ENCODE results near the gene NPC2.

NPC2 gene

DNA sequence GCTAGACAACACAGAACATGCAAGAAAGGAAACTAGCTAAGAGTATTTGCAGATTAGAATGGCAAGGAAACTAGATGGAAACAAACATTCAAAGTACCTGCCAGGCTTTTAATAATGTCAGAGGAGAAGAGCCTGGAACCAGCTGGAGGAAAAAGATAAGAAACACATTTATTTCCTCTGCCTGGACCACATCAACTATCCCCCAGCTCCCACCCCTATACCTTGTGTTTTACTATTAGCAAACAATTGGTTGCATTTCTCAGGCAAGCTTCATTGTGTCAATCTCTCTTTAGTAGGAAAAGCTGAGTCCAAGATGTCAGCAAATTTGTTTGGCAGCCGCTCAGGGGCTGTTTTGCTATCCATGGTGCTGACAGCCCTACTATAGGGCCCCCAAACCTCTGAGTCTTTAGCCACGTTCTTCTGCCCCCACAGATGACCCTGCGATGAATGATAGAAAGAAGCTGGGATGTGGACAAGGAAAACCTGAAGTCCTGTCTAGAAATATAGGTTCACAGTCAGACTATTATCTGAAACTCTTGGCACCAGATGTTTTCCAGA, 55.5 kb downstream of the NPC2 start:
- DNase-seq (ENCODE audit: low read depth): peak; percentile 3
- no peak for TF ChIP-seq CTCF (conservative IDR thresholded peaks at IDR 0.05; ENCODE audit: control insufficient read depth, insufficient read depth, low read depth, low read length)

GRCh38 chr14:74434294-74434693, 58.8 kb downstream of the NPC2 start:
- TF ChIP-seq CTCF (conservative IDR thresholded peaks at IDR 0.05; ENCODE audit: control insufficient read depth, insufficient read depth, low read depth, low read length): no peak
- no peak for DNase-seq (ENCODE audit: low read depth)

More for the DNA sequence above, 55.5 kb downstream of the NPC2 start:
- no peak overlapping the region for H3K4me3 ChIP-seq (ENCODE audit: control insufficient read depth, low read depth, low read length)

GRCh38 chr14:74429991-74430390, 63.1 kb downstream of the NPC2 start:
- DNase-seq (ENCODE audit: low read depth): no peak
- H3K4me3 ChIP-seq (ENCODE audit: control insufficient read depth, low read depth, low read length): no peak overlapping the region
- TF ChIP-seq CTCF (conservative IDR thresholded peaks at IDR 0.05; ENCODE audit: control insufficient read depth, insufficient read depth, low read depth, low read length): no peak

More at GRCh38 chr14:74434294-74434693, 58.8 kb downstream of the NPC2 start:
- H3K4me3 ChIP-seq (ENCODE audit: control insufficient read depth, low read depth, low read length): no peak overlapping the region

Measured in fibroblast of mammary gland (primary cell).